H1 (cell line): Measurements from ENCODE around the gene ATP5ME. TPM values are rescaled to one million over a fixed set of nuclear protein-coding genes. Genes with fewer than 3 reads are reported as not detected.

Experiments used
- CTCF ChIA-PET: fragments of 300-600 bp; sonication (Branson Sonifier 250); formaldehyde crosslinking; loops from one replicate; lab custom pipeline; 2021; ENCODE audit not compliant: partially characterized antibody; lab: Charles Lee
- POLR2A ChIA-PET: fragments of 300-600 bp; sonication (Branson Sonifier 250); formaldehyde crosslinking; loops from one replicate; lab custom pipeline; 2021; ENCODE audit warnings: inconsistent platforms; ENCODE audit not compliant: partially characterized antibody; lab: Charles Lee
- DNase-seq, 2 experiments: peaks; one replicate each; pipeline versions ENCODE4 v3.0.0 to v3.0.0-alpha.2; 2010 to 2022; ENCODE audit warnings: low spot score in 2 of 2, low read depth in 1 of 2, mixed read lengths in 1 of 2
- FAIRE-seq: peaks from 2 replicates; lab custom pipeline; 2011; peaks lifted over from hg19 to GRCh38; lab: Jason Lieb, UNC
- H2AFZ ChIP-seq: 2 replicates; pipeline ENCODE4 v1.8.1; 2012; ENCODE audit warnings: low read length, inconsistent platforms
- H2AK5ac ChIP-seq: 2 replicates; pipeline ENCODE4 v1.6.1; 2013; ENCODE audit warnings: low read depth, low read length
- H2BK120ac ChIP-seq: replicated peaks from 2 replicates; pipeline ENCODE3; 2013; ENCODE audit warnings: low read depth, low read length, inconsistent platforms
- H2BK12ac ChIP-seq: 2 replicates; pipeline ENCODE4 v1.6.1; 2013; ENCODE audit warnings: low read depth, low read length
- H2BK15ac ChIP-seq: 2 replicates; pipeline ENCODE4 v1.6.1; 2013; ENCODE audit warnings: low read length
- H2BK20ac ChIP-seq: 2 replicates; pipeline ENCODE4 v1.6.1; 2013; ENCODE audit warnings: low read length
- H2BK5ac ChIP-seq: 2 replicates; pipeline ENCODE4 v1.6.1; 2013; ENCODE audit warnings: low read depth, low read length
- H3K14ac ChIP-seq: 2 replicates; pipeline ENCODE4 v1.6.1; 2013; ENCODE audit warnings: inconsistent platforms; ENCODE audit not compliant: insufficient read length
- H3K18ac ChIP-seq: 2 replicates; pipeline ENCODE4 v1.6.1; 2013; ENCODE audit warnings: low read length; ENCODE audit errors: extremely low read depth
- H3K23ac ChIP-seq: 2 replicates; pipeline ENCODE4 v1.6.1; 2013; ENCODE audit warnings: inconsistent platforms; ENCODE audit not compliant: insufficient read length
- H3K23me2 ChIP-seq: 2 replicates; pipeline ENCODE4 v1.6.1; 2013; ENCODE audit warnings: low read depth, low read length
- H3K27ac ChIP-seq: 2 replicates; pipeline ENCODE4 v1.6.1; 2011; ENCODE audit warnings: low read depth, low read length, inconsistent platforms
- H3K27me3 ChIP-seq, 4 experiments: replicated peaks in 1 of 4; 1 replicate in 1 of 4; 2 replicates in 3 of 4; pipeline versions ENCODE4 v1.6.1 to v1.8.1; 2011 to 2013; ENCODE audit warnings: low read length in 3 of 4, mild to moderate bottlenecking in 3 of 4, inconsistent platforms in 2 of 4, mixed read lengths in 2 of 4, moderate library complexity in 1 of 4; ENCODE audit not compliant: control insufficient read depth in 3 of 4, insufficient read depth in 3 of 4; ENCODE audit errors: extremely low read depth in 1 of 4
- H3K36me3 ChIP-seq, 4 experiments: 2 replicates each; pipeline versions ENCODE4 v1.6.1 to v1.8.1; 2011 to 2013; ENCODE audit warnings: mild to moderate bottlenecking in 4 of 4, low read length in 3 of 4, moderate library complexity in 2 of 4, control low read depth in 1 of 4, inconsistent platforms in 1 of 4; ENCODE audit not compliant: insufficient read depth in 4 of 4, control insufficient read depth in 2 of 4
- H3K4ac ChIP-seq: replicated peaks from 2 replicates; pipeline ENCODE3; 2013; ENCODE audit warnings: low read length, low read depth, mixed read lengths, inconsistent platforms; ENCODE audit not compliant: insufficient read length
- H3K4me1 ChIP-seq, 4 experiments: replicated peaks in 1 of 4; 1 replicate in 1 of 4; 2 replicates in 3 of 4; pipeline versions ENCODE4 v1.6.1 to v1.8.1; 2011 to 2013; ENCODE audit warnings: low read length in 3 of 4, inconsistent platforms in 2 of 4, mixed read lengths in 1 of 4; ENCODE audit not compliant: insufficient read depth in 4 of 4, control insufficient read depth in 3 of 4
- H3K4me2 ChIP-seq, 2 experiments: 2 replicates each; pipeline versions ENCODE4 v1.6.1 to v1.8.1; 2011 to 2013; ENCODE audit warnings: low read depth in 2 of 2, low read length in 2 of 2, control low read depth in 1 of 2, inconsistent platforms in 1 of 2, mild to moderate bottlenecking in 1 of 2; ENCODE audit not compliant: insufficient read depth in 1 of 2
- H3K4me3 ChIP-seq, 4 experiments: fragments of 200-600, 300-600 bp in 1 of 4; sonication (generic), shearing (Covaris generic), sonication (Bioruptor Twin) in 1 of 4; 2 replicates each; pipeline versions ENCODE4 v1.5.1 to v1.8.1; 2011 to 2016; ENCODE audit warnings: low read length in 4 of 4, low read depth in 3 of 4, control low read depth in 2 of 4, inconsistent platforms in 2 of 4, mild to moderate bottlenecking in 2 of 4, mixed read lengths in 1 of 4, moderate library complexity in 1 of 4; ENCODE audit not compliant: insufficient read depth in 2 of 4; ENCODE audit errors: extremely low read depth in 1 of 4
- H3K56ac ChIP-seq: replicated peaks from 2 replicates; pipeline ENCODE3; 2013; ENCODE audit warnings: low read depth, mild to moderate bottlenecking, mixed read lengths, low read length, inconsistent platforms; ENCODE audit not compliant: insufficient read length
- H3K79me1 ChIP-seq: 2 replicates; pipeline ENCODE4 v1.6.1; 2013; ENCODE audit warnings: low read depth, low read length, control low read depth
- H3K79me2 ChIP-seq, 2 experiments: 2 replicates each; pipeline versions ENCODE4 v1.6.1 to v1.8.1; 2012 to 2013; ENCODE audit warnings: low read length in 2 of 2, mild to moderate bottlenecking in 2 of 2, inconsistent platforms in 1 of 2; ENCODE audit not compliant: insufficient read depth in 2 of 2, control insufficient read depth in 1 of 2
- H3K9ac ChIP-seq, 4 experiments: replicated peaks in 1 of 4; 1 replicate in 1 of 4; 2 replicates in 3 of 4; pipeline versions ENCODE4 v1.6.1 to v1.8.1; 2011 to 2013; ENCODE audit warnings: low read depth in 3 of 4, low read length in 3 of 4, control low read depth in 2 of 4, mild to moderate bottlenecking in 2 of 4, moderate library complexity in 2 of 4, inconsistent platforms in 1 of 4; ENCODE audit errors: extremely low read depth in 1 of 4
- H3K9me3 ChIP-seq, 2 experiments: 2 replicates each; pipeline versions ENCODE4 v1.6.1 to v1.8.1; 2012 to 2013; ENCODE audit warnings: mild to moderate bottlenecking in 2 of 2, moderate library complexity in 2 of 2, control low read depth in 1 of 2, inconsistent platforms in 1 of 2, low read depth in 1 of 2, low read length in 1 of 2, mixed read lengths in 1 of 2; ENCODE audit not compliant: insufficient read depth in 2 of 2
- H4K20me1 ChIP-seq, 2 experiments: replicated peaks in 1 of 2; 2 replicates each; pipeline versions ENCODE3 to v1.8.1; 2011 to 2013; ENCODE audit warnings: inconsistent platforms in 2 of 2, low read length in 2 of 2, mild to moderate bottlenecking in 1 of 2; ENCODE audit not compliant: insufficient read depth in 2 of 2, control insufficient read depth in 1 of 2
- H4K5ac ChIP-seq: 2 replicates; pipeline ENCODE4 v1.6.1; 2013; ENCODE audit warnings: low read length, low read depth, mixed read lengths, inconsistent platforms; ENCODE audit not compliant: insufficient read length
- H4K8ac ChIP-seq: 2 replicates; pipeline ENCODE4 v1.8.0; 2013; ENCODE audit warnings: mild to moderate bottlenecking, moderate library complexity, low read length, inconsistent platforms; ENCODE audit not compliant: insufficient read depth; ENCODE audit errors: extremely low read depth
- H4K91ac ChIP-seq: replicated peaks from 2 replicates; pipeline ENCODE3; 2013; ENCODE audit warnings: low read length, mixed read lengths, inconsistent platforms; ENCODE audit not compliant: insufficient read length
- BRCA1 ChIP-seq: IDR thresholded peaks from 2 replicates; pipeline ENCODE4 v1.6.1; 2012; ENCODE audit warnings: low read depth, low read length, improper control_type of control experiment
- CEBPB ChIP-seq: IDR thresholded peaks from 2 replicates; pipeline ENCODE4 v1.6.1; 2012; ENCODE audit warnings: low read depth, low read length
- CHD2 ChIP-seq: IDR thresholded peaks from 2 replicates; pipeline ENCODE4 v1.6.1; 2012; ENCODE audit warnings: low read length, improper control_type of control experiment
- EP300 ChIP-seq, 2 experiments: IDR thresholded peaks; 1 replicate in 1 of 2; 2 replicates in 1 of 2; pipeline ENCODE4 v1.6.1; 2011 to 2012; ENCODE audit warnings: low read depth in 2 of 2, low read length in 2 of 2, mild to moderate bottlenecking in 2 of 2, borderline replicate concordance in 1 of 2, inconsistent platforms in 1 of 2, moderate library complexity in 1 of 2
- MAFK ChIP-seq: IDR thresholded peaks from 2 replicates; pipeline ENCODE4 v1.6.1; 2012; ENCODE audit warnings: low read depth, mild to moderate bottlenecking, improper control_type of control experiment, low read length
- POLR2A ChIP-seq, 2 experiments: IDR thresholded peaks; 1 replicate in 1 of 2; 2 replicates in 1 of 2; pipeline ENCODE4 v1.6.1; 2011; ENCODE audit warnings: low read depth in 2 of 2, low read length in 2 of 2, mild to moderate bottlenecking in 2 of 2; ENCODE audit errors: control extremely low read depth in 1 of 2
- SAP30 ChIP-seq: fragments of 300-600 bp; sonication (generic); IDR thresholded peaks from 2 replicates; pipeline ENCODE4 v1.7.1; 2012; ENCODE audit warnings: low read length, moderate library complexity, mild to moderate bottlenecking, inconsistent platforms; ENCODE audit not compliant: insufficient read depth, insufficient replicate concordance
- SIX5 ChIP-seq: IDR thresholded peaks from 2 replicates; pipeline ENCODE4 v1.6.1; 2011; ENCODE audit warnings: mild to moderate bottlenecking, low read depth, low read length
- SP2 ChIP-seq: IDR thresholded peaks from 2 replicates; pipeline ENCODE4 v1.6.1; 2012; ENCODE audit warnings: mild to moderate bottlenecking, low read length, inconsistent platforms
- TCF12 ChIP-seq: IDR thresholded peaks from 2 replicates; pipeline ENCODE4 v1.6.1; 2011; ENCODE audit warnings: low read depth, mild to moderate bottlenecking, low read length
- YY1 ChIP-seq: IDR thresholded peaks from 2 replicates; pipeline ENCODE4 v1.6.1; 2011; ENCODE audit warnings: low read depth, mild to moderate bottlenecking, low read length
- WGBS, 2 experiments: shearing (Covaris generic) in 1 of 2; methylation state at CpG; one replicate each; pipeline versions ENCODE4 v1.1.6 to v1.1.7; 2013 to 2015; ENCODE audit warnings: low lambda C conversion rate in 2 of 2, mixed read lengths in 2 of 2, inconsistent platforms in 1 of 2, low coverage in 1 of 2, missing lambda C conversion rate in 1 of 2; ENCODE audit not compliant: insufficient replicate concordance in 2 of 2, insufficient coverage in 1 of 2, insufficient read length in 1 of 2; ENCODE audit errors: extremely low coverage in 1 of 2, missing lambda C conversion rate in 1 of 2; 5-methylcytosine and 5-hydroxymethylcytosine counted together
- polyA plus RNA-seq, 7 experiments: library from polyadenylated mRNA; depleted of rRNA in 3 of 7; stranded (reverse) in 5 of 7; unstranded in 2 of 7; fragments of >200 nt in 5 of 7; fragments of 200-250 nt in 2 of 7; gene quantifications; 1 replicate in 5 of 7; 2 replicates in 1 of 7; 4 replicates in 1 of 7; pipeline versions ENCODE4 v1.2.1 to v1.2.3, GENCODE V29; 2011 to 2013; ENCODE audit warnings: missing spikeins in 2 of 7, mixed read lengths in 2 of 7
- total RNA-seq: library from RNA; stranded (reverse); fragmentation: NEBNext Ultra II Directional; extraction: Animal tissue kit (Norgen Biotek cat#: 25700); gene quantifications from 2 replicates; pipeline ENCODE4 v1.2.1, GENCODE V29; 2021
- TF ChIP-seq, protein P1 (sequence below), 3 experiments: IDR thresholded peaks; 1 replicate in 2 of 3; 2 replicates in 1 of 3; pipeline versions ENCODE4 v1.5.1 to v1.6.1; 2011; ENCODE audit warnings: low read length in 3 of 3, mild to moderate bottlenecking in 3 of 3, inconsistent platforms in 2 of 3, low read depth in 1 of 3, moderate library complexity in 1 of 3; ENCODE audit not compliant: insufficient read depth in 1 of 3; ENCODE audit errors: control extremely low read depth in 1 of 3

ATP5ME gene
- total and polyA plus RNA-seq, 2 of the 8 experiments (the other 6 are each of a cell fraction or from before 2014, with no cell fraction given), result 375 to 450 TPM

DNA sequence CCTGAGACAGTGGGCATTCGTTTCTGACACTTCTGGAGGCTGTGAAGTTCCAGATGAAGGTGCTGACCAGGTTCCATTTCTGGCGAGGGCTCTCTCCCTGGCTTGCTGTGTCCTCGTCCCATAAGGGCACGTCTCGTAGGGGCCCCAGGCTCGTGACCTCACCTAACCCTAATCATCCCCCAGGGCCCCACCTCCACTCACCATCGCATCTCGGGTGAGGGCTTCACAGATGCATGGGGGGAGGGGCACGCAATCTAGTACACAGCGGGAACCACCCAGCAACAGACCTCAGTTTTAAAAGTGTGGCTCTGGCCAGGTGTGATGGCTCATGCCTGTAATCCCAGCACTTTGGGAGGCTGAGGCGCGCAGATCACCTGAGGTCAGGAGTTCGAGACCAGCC, 26.6 kb downstream of the ATP5ME start:
- 76% methylated on average over 13 of the region's 13 CpGs; no CpG with 5 or more reads in 1 of the 2 experiments for WGBS, 2 experiments
- CTCF ChIA-PET, result interaction anchor here (1.0 to 1.2 kb wide), 2 partner anchors 33 to 53 kb away, joined by 3 to 4 read pairs; no protein-coding TSS in a partner anchor
- no peak for FAIRE-seq
- TF ChIP-seq EP300 (IDR thresholded peaks at IDR 0.05; ENCODE audit: borderline replicate concordance in 1 of 2, low read depth in 2 of 2, low read length in 2 of 2) (no peak), CEBPB (no peak), SIX5 (no peak), TCF12 (no peak), YY1 (no peak), BRCA1 (no peak), SP2 (no peak), MAFK (no peak), CHD2 (no peak), SAP30 (no peak), POLR2A (IDR thresholded peaks at IDR 0.05; ENCODE audit: control extremely low read depth in 1 of 2, low read depth in 2 of 2, low read length in 2 of 2) (no peak)
- TF ChIP-seq, protein P1, sequence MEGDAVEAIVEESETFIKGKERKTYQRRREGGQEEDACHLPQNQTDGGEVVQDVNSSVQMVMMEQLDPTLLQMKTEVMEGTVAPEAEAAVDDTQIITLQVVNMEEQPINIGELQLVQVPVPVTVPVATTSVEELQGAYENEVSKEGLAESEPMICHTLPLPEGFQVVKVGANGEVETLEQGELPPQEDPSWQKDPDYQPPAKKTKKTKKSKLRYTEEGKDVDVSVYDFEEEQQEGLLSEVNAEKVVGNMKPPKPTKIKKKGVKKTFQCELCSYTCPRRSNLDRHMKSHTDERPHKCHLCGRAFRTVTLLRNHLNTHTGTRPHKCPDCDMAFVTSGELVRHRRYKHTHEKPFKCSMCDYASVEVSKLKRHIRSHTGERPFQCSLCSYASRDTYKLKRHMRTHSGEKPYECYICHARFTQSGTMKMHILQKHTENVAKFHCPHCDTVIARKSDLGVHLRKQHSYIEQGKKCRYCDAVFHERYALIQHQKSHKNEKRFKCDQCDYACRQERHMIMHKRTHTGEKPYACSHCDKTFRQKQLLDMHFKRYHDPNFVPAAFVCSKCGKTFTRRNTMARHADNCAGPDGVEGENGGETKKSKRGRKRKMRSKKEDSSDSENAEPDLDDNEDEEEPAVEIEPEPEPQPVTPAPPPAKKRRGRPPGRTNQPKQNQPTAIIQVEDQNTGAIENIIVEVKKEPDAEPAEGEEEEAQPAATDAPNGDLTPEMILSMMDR (IDR thresholded peaks at IDR 0.05; ENCODE audit: control extremely low read depth in 1 of 3, insufficient read depth in 1 of 3, low read depth in 1 of 3, low read length in 3 of 3), result no peak

More for the DNA sequence above, 26.6 kb downstream of the ATP5ME start:
- Histone ChIP-seq H3K4me3 (no peak overlapping the region), H2AFZ (no peak overlapping the region), H3K79me1 (no peaks in the 10 kb centered on the region), H3K14ac (no peak overlapping the region), H3K27ac (no peak overlapping the region), H2AK5ac (no peak overlapping the region), H3K4me2 (no peak overlapping the region), H3K27me3 (no peaks in the 10 kb centered on the region), H3K23me2 (no peaks in the 10 kb centered on the region), H3K79me2 (no peaks in the 10 kb centered on the region), H4K91ac (no peak overlapping the region), H2BK15ac (no peak overlapping the region), H3K36me3 (no peaks in the 10 kb centered on the region), H2BK5ac (no peak overlapping the region), H4K20me1 (no peaks in the 10 kb centered on the region), H3K56ac (no peak overlapping the region), H3K4me1 (peaks cover 0 to 5% (median 0%) of the 10 kb centered on the region in 4 experiments; a peak in 1 of 7 replicates), H2BK20ac (no peak overlapping the region), H3K9ac (no peak overlapping the region), H3K4ac (no peak overlapping the region), H3K23ac (no peak overlapping the region), H2BK120ac (no peak overlapping the region), H2BK12ac (no peak overlapping the region), H3K9me3 (no peaks in the 10 kb centered on the region), H4K5ac (no peak overlapping the region), H4K8ac (no peak overlapping the region), H3K18ac (no peak overlapping the region)
- POLR2A ChIA-PET, result no interaction called here
- no peak for DNase-seq
